GM18867 (cell line): ENCODE data around the gene GLCE.
"Not testable (repeated sequence)": the region's sequence is repeated elsewhere in the genome, so short reads cannot be mapped to it uniquely, and the experiment has no call there.

Experiments used
- ATAC-seq: cut with Tn5 transposase; IDR thresholded peaks from one replicate; pipeline ENCODE4 v1.9.1; 2021; ENCODE audit warnings: mild to moderate bottlenecking, moderate library complexity; ENCODE audit not compliant: unreplicated experiment

The GLCE gene

GRCh38 chr15:69293741-69294615 is 133.5 kb downstream of the GLCE start:
- no peak for ATAC-seq

DNA sequence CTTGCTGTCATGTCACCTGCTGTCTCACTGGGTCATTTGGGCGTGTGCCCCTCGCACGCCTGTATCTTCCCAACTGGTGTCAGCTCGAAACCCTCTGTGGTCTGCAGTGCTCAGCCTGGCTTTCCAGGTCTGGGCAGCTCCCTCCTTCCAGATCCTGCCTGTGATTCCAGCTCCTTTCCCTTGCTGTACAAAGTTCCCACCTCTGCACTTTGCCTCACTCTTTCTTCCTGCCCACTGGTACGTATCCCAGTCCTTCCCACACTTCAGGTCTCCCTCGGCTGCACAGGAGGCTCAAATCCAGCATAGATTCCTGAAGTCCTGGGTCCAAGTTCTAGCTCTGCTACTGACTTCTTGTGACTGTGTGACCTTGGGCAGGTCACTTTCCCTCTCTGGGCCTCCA is 136.2 kb downstream of the GLCE start:
- ATAC-seq = no peak

DNA sequence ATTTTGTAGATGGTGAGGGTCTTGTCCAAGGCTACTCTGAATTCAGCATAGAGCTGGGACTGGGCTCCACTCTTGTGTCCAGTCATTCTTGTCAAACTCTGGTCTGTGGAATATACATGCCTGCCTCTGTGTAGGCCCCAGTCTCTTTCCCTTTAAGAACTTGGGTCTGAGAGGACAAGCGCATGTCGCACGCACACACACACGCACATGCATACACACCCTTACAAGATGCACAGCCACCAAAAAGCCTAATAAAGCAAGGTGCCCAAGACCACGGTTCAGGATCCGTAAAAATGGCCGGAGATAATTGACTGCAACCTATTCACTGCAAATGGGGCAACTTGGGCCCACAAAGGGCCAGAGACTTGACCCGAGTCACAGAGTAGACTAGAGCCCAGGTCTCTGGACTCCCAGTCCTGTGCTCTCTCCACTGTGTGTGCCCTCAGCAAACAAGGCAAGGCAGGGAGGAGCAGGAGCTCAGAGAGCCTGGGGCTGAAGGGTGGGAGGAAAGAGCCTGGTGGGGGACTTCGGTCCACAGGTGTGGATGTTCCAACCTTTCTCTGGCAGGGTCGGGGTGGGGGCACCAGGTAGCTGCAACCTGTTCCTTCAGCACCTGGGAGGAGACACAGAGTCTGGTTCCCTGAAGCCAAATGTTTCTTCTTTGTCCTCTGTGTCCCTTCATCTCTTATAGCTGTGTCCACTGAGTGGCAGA is 137.4 kb downstream of the GLCE start:
- ATAC-seq = no peak

- ATAC-seq = no peak
Observed at GRCh38 chr15:69298354-69298696, 137.9 kb downstream of the GLCE start.

GRCh38 chr15:69298697-69299441 is 138.4 kb downstream of the GLCE start, which contains the start of gene PAQR5:
TSS of gene PAQR5 (plus strand) at chr15:69298912. CDS start at chr15:69360081, 61,169 bp downstream.
- ATAC-seq = no peak

GRCh38 chr15:69299451-69299886 is 139.0 kb downstream of the GLCE start:
- ATAC-seq = no peak

DNA sequence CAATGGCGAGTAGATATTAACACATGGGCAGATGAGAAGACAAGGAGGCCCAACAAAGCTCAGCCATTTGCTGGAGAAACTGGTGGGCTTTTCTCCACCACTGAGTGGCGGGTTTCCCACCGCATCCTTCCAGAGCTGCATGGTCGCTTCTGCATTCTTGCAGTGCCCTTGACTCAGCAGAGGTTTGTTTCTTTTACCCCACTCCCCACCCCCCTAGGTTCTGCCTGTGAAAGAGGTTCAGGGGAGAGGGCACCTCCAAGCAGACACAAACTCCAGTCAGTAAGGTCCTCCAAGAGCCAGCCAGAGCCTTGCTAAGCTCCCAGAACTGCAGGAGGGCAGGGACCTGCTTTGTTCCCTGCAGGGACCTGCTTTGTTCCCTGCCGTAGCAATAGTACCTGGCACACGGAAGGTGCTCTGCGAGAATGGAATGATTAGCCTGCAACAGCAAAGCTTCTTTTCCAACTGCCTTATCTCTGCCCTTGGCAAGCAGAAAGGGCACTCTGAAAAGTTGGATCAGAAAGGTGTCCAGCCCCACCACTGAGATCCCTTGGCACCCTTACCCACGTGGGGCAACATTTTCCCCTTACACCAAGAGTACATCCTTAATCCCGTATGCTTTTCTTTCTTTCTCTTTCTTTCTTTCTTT is 139.6 kb downstream of the GLCE start:
- no peak for ATAC-seq

DNA sequence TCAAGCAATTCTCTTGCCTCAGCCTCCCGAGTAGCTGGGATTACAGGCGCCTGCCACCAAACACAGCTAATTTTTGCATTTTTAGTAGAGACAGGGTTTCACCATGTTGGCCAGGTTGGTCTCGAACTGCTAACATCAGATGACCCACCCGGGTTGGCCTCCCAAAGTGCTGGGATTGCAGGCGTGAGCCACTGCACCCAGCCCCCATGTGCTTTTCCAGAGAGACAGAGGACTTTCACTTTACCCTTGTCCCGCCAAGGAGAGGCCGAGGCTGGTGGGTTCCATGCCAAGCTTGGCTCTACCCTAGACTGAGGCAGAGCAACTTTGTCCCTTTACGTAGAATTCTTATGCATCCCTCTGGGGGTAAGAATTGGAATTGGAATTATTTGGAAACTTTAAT is 140.7 kb downstream of the GLCE start:
- ATAC-seq = not testable (repeated sequence)

- not testable (repeated sequence) for ATAC-seq
Observed at GRCh38 chr15:69302087-69302486, 141.7 kb downstream of the GLCE start.

- no peak for ATAC-seq
Observed at GRCh38 chr15:69302929-69303328, 142.5 kb downstream of the GLCE start.

- no peak for ATAC-seq
Observed at GRCh38 chr15:69303337-69304181, 143.1 kb downstream of the GLCE start.

- ATAC-seq = no peak
Observed at GRCh38 chr15:69304182-69304545, 143.7 kb downstream of the GLCE start.

GRCh38 chr15:69305204-69305931 is 144.9 kb downstream of the GLCE start:
- ATAC-seq = no peak

GRCh38 chr15:69305933-69306568 is 145.6 kb downstream of the GLCE start:
- no peak for ATAC-seq

DNA sequence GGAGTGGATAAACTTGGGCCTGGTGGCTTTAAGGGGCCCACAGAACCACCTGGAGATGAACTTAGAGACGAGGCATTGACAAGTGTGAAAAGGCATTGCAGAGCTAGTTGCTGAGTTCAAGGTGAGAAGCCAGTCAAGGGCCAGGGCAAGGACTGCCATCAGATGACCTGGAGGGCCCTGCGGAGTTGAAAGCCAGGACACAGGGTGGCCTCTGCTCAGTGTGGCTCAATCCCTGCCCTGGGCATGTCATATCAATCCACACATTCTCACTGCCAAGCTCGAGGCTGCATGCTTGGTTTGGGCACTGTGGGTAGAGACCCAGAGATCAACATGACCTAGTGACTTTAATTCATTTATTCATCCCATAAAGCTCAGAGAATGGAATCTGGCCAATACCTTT is 147.5 kb downstream of the GLCE start:
- ATAC-seq = no peak

DNA sequence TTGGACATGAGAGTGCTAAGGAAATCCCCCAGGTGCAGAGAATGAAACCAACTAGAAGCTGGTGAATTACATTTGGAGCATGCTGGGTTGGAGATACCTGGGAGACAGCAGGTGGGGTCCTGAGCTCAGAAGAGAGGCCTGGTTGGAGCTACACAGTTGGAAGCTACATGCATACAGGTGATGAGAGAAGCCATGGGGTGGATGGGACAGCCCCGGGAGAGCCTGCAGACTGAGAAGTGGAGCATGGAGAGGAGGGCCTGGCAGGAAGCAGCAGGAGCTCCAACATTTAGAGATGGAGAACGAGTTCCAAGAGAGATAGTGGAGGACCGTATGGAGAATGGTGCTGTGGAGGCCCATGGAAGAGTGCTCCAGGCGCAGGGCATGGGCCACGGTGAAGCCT is 148.5 kb downstream of the GLCE start:
- ATAC-seq = no peak

DNA sequence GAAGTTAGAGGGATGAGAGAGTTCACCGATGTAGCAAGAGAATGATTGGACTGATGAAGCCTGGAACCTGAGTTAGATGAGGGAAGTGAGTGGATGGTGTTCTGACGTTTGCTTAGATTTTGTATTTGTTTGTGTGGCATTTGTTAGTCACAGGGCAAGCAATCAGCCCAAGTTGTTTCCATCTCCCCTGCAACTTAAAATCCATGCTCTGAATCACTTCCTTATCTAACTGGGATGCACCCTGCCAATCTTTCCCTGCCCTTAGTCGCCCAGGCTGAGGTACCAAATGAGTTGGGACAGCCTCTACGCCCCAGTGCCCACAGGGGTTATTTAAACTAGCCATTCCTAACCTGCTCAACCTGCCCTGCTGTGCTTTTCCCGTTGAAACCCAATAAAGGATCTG is 150.9 kb downstream of the GLCE start:
- no peak for ATAC-seq

DNA sequence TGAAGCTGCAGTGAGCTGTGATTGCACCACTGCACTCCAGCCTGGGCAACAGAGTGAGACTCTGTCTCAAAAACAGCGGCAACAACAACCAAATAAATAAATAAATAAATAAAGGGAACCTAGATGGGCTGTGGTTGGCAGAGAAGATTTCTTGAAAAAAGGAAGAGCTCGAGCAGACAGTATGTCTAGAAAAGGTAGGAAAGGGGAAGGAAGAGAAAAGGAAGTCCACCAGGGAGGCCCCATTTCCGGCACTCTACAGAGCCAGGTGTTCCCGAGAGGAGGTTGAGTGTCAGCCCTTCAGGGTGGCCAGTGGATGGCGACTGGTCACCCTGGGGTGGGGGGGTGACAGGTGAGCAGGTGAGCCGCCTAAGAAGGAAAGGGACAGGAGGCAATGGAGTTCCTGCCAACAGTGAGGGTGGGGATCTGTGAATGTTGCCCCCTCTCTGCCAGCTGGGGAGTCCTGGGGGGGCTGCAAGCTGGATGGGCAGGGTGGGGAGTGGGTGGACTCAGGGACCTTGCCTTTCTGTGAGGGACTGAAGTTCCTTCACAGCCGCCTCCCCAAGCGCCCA is 153.1 kb downstream of the GLCE start:
- no peak for ATAC-seq

- ATAC-seq = no peak
Observed at GRCh38 chr15:69314131-69314530, 153.7 kb downstream of the GLCE start.
